Epithelial cell of esophagus (primary cell): ENCODE data around the gene GRIN1.
"Not testable (repeated sequence)": the region's sequence is repeated elsewhere in the genome, so short reads cannot be mapped to it uniquely, and the experiment has no call there.

ENCODE experiments used
- DNase-seq: peaks from one replicate; pipeline ENCODE4 v3.0.0; 2010; ENCODE audit warnings: low read depth
- H3K4me3 ChIP-seq: 2 replicates; pipeline ENCODE4 v1.5.1; 2011; ENCODE audit warnings: mild to moderate bottlenecking, low read length, control low read depth
- CTCF ChIP-seq: IDR thresholded peaks from 2 replicates; pipeline ENCODE4 v1.5.1; 2011; ENCODE audit warnings: low read depth, mild to moderate bottlenecking, low read length, control low read depth, inconsistent platforms; ENCODE audit not compliant: insufficient read depth; ENCODE audit errors: missing control alignments

The GRIN1 gene

GRCh38 chr9:137117269-137117731 is 21.7 kb upstream of the GRIN1 start:
- no peak for DNase-seq
- no peak for TF ChIP-seq CTCF
- H3K4me3 ChIP-seq: no peak overlapping the region

GRCh38 chr9:137118092-137118603 is 20.8 kb upstream of the GRIN1 start:
- DNase-seq, H3K4me3 ChIP-seq: not testable (repeated sequence)

DNA sequence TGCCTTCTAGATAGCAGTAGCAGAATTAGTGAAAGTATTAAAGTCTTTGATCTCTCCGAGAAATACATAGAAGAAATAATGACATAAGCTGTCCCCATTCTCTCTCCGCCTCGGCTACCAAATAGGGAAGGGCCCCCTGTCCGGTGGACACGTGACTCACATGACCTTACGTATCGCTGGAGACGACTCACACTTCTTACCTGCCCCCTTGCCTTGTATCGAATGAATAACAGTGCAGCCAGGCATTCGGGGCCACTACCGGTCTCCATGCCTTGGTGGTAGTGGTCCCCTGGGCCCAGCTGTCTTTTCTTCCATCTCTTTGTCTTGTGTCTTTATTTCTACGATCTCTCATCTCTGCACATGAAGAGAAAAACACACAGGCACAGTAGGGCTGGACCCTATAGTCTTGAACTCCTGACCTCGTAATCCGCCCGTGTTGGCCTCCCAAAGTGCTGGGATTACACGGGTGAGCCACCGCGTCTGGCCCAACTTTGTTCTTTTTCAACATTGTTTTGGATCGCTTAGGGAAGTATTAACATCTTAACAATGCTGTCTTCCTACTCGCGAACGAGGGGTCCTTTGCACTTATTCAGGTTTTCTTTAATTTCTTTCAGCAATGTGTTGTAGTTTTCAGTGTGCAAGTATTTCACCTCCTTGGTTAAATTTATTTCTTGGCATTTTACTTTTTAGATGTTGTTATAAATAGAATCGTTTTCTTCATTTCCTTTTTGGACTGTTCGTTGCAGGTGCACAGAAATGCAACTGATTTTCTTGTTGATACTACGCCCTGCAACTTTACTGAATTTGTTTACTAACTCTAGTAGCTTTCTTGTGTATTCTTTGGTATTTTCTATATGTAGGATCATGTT is 16.8 kb upstream of the GRIN1 start:
- not testable (repeated sequence) for DNase-seq, H3K4me3 ChIP-seq

- not testable (repeated sequence) for H3K4me3 ChIP-seq, DNase-seq
Measured at GRCh38 chr9:137122796-137123467, 16.0 kb upstream of the GRIN1 start.

DNA sequence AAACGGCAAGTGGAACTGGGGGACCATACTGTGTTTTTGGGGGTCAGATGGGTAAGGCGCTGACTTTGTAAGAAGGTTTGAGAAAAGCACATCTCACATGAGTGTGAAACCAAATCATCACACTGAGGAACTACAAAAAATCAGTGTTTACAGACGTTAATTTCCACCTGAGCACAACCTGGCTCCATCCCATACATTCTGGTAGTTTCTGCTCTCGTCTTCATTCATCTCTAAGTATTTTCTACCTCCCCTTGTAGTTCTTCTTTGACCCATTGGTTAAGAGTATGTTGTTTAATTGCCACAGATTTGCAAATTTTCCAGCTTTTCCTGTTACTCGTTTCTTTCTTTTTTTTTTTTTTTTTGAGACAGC is 15.5 kb upstream of the GRIN1 start:
- no peak for TF ChIP-seq CTCF
- H3K4me3 ChIP-seq: no peak overlapping the region
- DNase-seq: no peak

GRCh38 chr9:137123952-137124462 is 14.9 kb upstream of the GRIN1 start:
- not testable (repeated sequence) for H3K4me3 ChIP-seq, DNase-seq

GRCh38 chr9:137126786-137127185 is 12.2 kb upstream of the GRIN1 start:
- no peak for DNase-seq
- no peak for TF ChIP-seq CTCF
- H3K4me3 ChIP-seq: peak overlapping the region; percentile 78

DNA sequence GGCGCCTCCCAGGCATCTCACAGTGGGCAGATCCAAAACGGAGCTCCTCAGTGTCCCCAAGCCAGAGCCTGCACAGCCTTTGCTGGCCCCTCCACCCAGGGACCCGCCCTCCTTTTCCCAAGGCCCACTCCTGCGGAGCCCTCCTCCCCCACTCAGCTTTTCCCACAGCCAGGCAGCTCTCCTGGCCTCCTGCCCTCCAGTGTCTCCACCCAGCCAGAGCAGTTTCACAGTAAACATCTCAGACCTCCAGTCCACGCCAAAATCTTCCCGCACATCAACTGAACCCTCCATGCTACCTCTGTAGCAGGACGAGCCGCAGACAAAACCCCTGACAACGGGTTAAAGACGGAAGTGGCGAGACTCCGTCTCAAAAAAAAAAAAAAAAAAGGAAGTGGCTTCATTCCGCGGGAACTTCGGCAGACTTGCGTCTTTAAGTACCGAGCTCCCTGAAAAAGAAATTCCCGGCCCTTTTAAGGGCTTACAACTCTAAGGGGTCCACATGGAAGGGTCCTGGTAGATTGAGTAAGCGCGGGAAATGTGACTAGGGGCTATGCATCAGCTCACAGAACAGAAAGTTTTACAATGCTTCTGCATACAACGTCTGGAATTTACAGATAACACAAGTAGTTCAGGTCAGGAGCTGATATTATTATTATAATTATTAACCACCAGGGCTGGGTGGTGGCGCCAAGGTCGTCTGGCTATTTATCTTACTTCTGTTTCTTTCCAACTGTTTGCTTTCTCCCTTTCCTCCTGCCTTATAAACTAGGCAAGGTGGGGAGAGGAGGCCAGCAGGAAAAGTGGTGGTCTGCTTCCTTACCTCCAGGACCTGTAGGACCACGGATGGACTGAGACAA is 11.4 kb upstream of the GRIN1 start:
- H3K4me3 ChIP-seq: peak overlapping the region; percentile 78
- no peak for DNase-seq
- TF ChIP-seq CTCF: no peak
